Activated T-helper 2 cell treated with anti-CD3 and anti-CD28 coated beads, Interferon-gamma antibody, Interleukin-2, Interleukin-4, amounts not matched to agents 10 μg/mL and 5 μg/mL and 100 μg/mL, durations not matched to agents 14 hours and 24 hours and 36 hours (primary cell): Measurements from ENCODE around the gene WSCD2. TPM values are rescaled to one million over a fixed set of nuclear protein-coding genes. Genes with fewer than 3 reads are reported as not detected.

Experiments used
- DNase-seq: peaks from one replicate; pipeline ENCODE4 v3.0.0; 2021; ENCODE audit warnings: low spot score
- H3K27ac Mint-ChIP-seq: one replicate; pipeline ENCODE4 v1.8.0; 2021; ENCODE audit warnings: mixed read lengths
- H3K27me3 Mint-ChIP-seq: one replicate; pipeline ENCODE4 v1.8.0; 2021; ENCODE audit warnings: low read depth, mixed read lengths
- H3K36me3 Mint-ChIP-seq: one replicate; pipeline ENCODE4 v1.8.0; 2021; ENCODE audit warnings: low read depth, mixed read lengths
- H3K4me1 Mint-ChIP-seq: one replicate; pipeline ENCODE4 v1.8.0; 2021; ENCODE audit warnings: low read depth, mixed read lengths
- H3K4me3 Mint-ChIP-seq: one replicate; pipeline ENCODE4 v1.8.0; 2021; ENCODE audit warnings: low read depth, mild to moderate bottlenecking, moderate library complexity, mixed read lengths
- H3K9me3 Mint-ChIP-seq: one replicate; pipeline ENCODE4 v1.8.0; 2021; ENCODE audit warnings: mixed read lengths
- intact Hi-C: fragments of 100-400 bp; cut with micrococcal nuclease; formaldehyde crosslinking; loops from one replicate; pipeline ENCODE4 v1.15.1; 2023
- total RNA-seq: library from RNA; stranded (reverse); gene quantifications from 2 replicates; pipeline ENCODE4 v1.2.3, GENCODE V29; 2022

Gene WSCD2
- total RNA-seq, 1 donor from 2014 or later, result not detected

DNA sequence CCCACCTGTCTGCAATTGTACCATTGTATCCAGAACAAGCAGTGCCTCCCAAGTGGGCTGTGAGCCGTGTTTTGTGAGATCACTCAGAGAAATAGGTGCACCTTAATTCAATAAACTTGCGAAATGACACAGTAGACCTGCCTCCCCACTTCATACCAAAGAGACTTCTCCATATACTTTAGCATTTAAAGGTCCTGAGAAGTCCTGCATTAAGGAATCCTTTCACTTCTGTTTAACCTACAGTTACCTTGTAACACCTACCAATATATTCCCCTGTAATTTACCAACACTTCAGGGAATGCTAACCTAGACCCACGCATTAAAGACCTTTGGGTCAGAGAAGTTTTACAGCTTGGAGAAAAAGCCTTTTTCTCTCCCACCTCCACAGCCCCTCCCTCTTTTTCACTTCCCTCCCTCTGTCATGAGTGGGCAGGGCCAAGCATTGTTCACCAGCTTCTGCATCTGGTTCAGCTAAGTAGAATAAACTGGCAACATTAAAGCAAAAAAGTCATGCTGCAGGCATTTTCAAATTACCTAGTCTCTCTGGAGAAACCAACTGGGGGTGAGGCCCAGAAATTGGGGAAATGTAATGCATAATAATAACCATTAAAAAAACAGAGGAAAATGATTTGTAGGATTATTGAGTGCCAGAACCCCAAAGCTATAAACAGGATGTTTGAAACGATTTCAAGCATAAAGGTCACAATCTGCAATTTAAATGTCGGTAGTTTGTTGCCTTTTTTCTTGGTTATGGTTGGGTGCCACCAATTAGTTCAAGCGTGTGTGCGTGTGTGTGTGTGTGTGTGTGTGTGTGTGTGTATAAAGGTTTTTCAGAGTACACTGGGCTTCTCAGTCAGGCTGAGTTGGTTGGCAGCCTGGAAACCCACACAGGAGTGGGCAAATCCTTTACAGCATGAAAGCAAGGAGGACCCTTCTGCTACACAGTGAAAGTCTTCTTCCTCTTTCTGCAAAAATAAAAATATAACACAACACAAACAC lies 13.7 kb upstream of the WSCD2 start:
- H3K4me3 Mint-ChIP-seq, result no peak overlapping the region
- no peaks in the 10 kb centered on the region for H3K36me3 Mint-ChIP-seq
- peaks cover 3% of the 10 kb centered on the region for H3K27me3 Mint-ChIP-seq
- H3K9me3 Mint-ChIP-seq, result no peaks in the 10 kb centered on the region
- H3K27ac Mint-ChIP-seq, result no peak overlapping the region
- intact Hi-C loops, result no loop called here
- no peak for DNase-seq
- H3K4me1 Mint-ChIP-seq, result peaks cover 9% of the 10 kb centered on the region

- intact Hi-C loops, result no loop called here
- Mint-ChIP-seq H3K27me3 (peaks cover 3% of the 10 kb centered on the region), H3K36me3 (no peaks in the 10 kb centered on the region), H3K4me1 (peaks cover 9% of the 10 kb centered on the region), H3K9me3 (no peaks in the 10 kb centered on the region), H3K27ac (no peak overlapping the region), H3K4me3 (no peak overlapping the region)
- DNase-seq, result no peak
These were observed 12.8 kb upstream of the WSCD2 start for GRCh38 chr12:108116254-108116653.

GRCh38 chr12:108116699-108117098 lies 12.4 kb upstream of the WSCD2 start:
- peaks cover 3% of the 10 kb centered on the region for H3K27me3 Mint-ChIP-seq
- peaks cover 9% of the 10 kb centered on the region for H3K4me1 Mint-ChIP-seq
- DNase-seq, result no peak
- intact Hi-C loops, result no loop called here
- H3K36me3 Mint-ChIP-seq, result no peaks in the 10 kb centered on the region
- no peak overlapping the region for H3K4me3 Mint-ChIP-seq
- H3K9me3 Mint-ChIP-seq, result no peaks in the 10 kb centered on the region
- no peak overlapping the region for H3K27ac Mint-ChIP-seq

DNA sequence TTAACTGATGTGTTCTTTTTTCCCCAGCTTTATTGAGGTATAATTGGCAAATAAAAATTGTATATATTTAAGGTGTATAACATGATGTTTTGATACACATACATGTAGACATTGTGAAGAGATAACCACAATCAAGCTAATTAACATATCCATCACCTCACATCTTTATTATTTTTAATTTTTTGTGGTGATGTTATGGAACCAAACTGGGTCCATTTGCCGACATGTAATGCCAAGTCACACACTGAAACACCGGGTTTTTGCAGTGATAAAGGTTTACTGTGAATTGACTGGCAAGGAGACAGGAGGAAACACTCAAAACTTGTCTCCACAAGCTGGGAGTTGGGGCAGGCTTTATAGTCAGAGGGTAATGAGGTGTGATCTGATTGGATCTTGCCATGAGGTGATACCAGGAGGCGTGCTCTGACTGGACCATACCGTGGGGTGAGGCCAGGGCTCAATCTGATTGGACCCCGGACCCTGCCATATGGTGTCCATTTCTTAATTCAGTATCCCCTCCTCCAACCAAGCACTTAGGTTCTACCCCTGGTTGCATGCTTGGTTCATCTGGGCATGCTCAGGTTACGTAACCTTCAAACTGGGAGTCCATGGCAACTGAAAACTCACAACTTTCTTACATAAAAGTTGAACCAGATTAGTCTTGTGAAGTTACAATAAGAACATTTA lies 11.8 kb upstream of the WSCD2 start:
- Mint-ChIP-seq H3K27ac (no peak overlapping the region), H3K9me3 (no peaks in the 10 kb centered on the region), H3K4me1 (peaks cover 9% of the 10 kb centered on the region), H3K27me3 (peaks cover 3% of the 10 kb centered on the region), H3K4me3 (no peak overlapping the region), H3K36me3 (no peaks in the 10 kb centered on the region)
- intact Hi-C loops, result no loop called here
- DNase-seq, result no peak

- Mint-ChIP-seq H3K27me3 (peaks cover 3% of the 10 kb centered on the region), H3K9me3 (no peaks in the 10 kb centered on the region), H3K4me1 (peaks cover 9% of the 10 kb centered on the region), H3K36me3 (no peaks in the 10 kb centered on the region), H3K27ac (no peak overlapping the region), H3K4me3 (no peak overlapping the region)
- no peak for DNase-seq
- intact Hi-C loops, result no loop called here
These were observed 11.2 kb upstream of the WSCD2 start for GRCh38 chr12:108117902-108118301.

DNA sequence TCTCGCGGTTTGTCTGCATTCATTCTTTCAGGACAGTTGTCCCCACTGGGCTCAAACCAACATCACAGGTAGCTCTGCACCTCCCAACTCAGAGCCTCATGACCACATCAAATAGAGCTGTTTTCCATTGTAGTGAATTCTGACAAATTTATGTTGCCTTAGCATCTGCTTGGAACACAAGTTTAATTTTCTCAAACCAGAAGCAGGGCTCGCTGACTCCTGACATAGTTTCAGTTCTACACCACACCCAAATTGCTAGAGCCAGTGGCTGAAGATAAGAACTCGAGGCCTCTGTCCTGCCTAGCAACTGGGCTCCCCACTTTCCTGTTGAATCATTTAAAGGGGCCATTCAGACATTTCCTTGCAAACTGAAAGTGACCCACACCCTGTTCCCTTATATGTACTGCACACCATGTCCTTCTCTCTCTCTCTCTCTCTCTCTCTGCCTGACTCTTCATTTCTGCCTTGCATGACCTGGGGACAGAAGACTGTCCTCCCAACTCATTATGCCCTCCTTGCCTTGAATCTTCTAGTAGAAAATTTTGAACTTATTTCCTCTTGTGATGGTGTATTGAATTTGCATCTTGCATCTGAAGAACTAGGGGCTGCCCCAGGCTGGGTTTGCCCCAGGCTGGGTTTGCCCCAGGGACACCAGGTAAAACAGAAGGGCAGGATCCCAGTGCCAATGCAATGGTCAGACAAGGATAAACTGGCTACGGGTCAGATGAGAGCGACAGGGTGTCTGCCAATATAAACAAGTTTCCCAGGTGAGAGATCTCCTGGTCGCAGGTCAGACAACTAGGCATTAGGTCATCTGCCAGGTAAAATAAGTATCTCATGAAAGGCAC lies 9.7 kb upstream of the WSCD2 start:
- intact Hi-C loops, result no loop called here
- Mint-ChIP-seq H3K4me3 (no peak overlapping the region), H3K4me1 (peaks cover 9% of the 10 kb centered on the region), H3K36me3 (no peaks in the 10 kb centered on the region), H3K9me3 (no peaks in the 10 kb centered on the region), H3K27me3 (peaks cover 3% of the 10 kb centered on the region), H3K27ac (peak overlapping the region; percentile 10)
- DNase-seq, result peak; percentile 20

GRCh38 chr12:108119974-108120862 lies 8.9 kb upstream of the WSCD2 start:
- H3K27ac Mint-ChIP-seq, result no peak overlapping the region
- H3K4me3 Mint-ChIP-seq, result no peak overlapping the region
- H3K36me3 Mint-ChIP-seq, result no peaks in the 10 kb centered on the region
- DNase-seq, result no peak
- intact Hi-C loops, result no loop called here
- H3K27me3 Mint-ChIP-seq, result peaks cover 3% of the 10 kb centered on the region
- no peaks in the 10 kb centered on the region for H3K9me3 Mint-ChIP-seq
- H3K4me1 Mint-ChIP-seq, result peaks cover 9% of the 10 kb centered on the region

DNA sequence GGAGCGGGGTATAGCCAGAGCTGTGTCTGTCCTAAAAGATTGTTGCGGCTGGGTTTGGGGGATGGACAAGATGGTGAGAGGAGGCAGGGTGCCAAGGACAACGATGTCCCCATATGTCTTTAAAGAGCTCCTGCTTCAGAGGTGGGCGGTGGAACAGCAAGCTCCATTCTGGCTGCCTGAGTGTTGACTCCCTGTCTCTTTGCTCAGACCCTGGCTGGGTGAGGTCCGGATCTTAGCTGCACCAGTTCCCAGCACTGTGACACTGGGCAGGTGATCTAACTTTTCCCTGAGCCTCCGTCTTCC lies 8.3 kb upstream of the WSCD2 start:
- Mint-ChIP-seq H3K36me3 (no peaks in the 10 kb centered on the region), H3K9me3 (no peaks in the 10 kb centered on the region)

GRCh38 chr12:108121320-108121719 lies 7.8 kb upstream of the WSCD2 start:
- intact Hi-C loops, result no loop called here
- H3K36me3 Mint-ChIP-seq, result no peaks in the 10 kb centered on the region
- no peaks in the 10 kb centered on the region for H3K9me3 Mint-ChIP-seq
- no peak overlapping the region for H3K4me3 Mint-ChIP-seq
- H3K27me3 Mint-ChIP-seq, result peaks cover 3% of the 10 kb centered on the region
- DNase-seq, result no peak
- H3K4me1 Mint-ChIP-seq, result peaks cover 9% of the 10 kb centered on the region
- no peak overlapping the region for H3K27ac Mint-ChIP-seq

More for the DNA sequence above, 8.3 kb upstream of the WSCD2 start:
- no peak overlapping the region for H3K27ac Mint-ChIP-seq
- peaks cover 9% of the 10 kb centered on the region for H3K4me1 Mint-ChIP-seq
- DNase-seq, result no peak
- peaks cover 3% of the 10 kb centered on the region for H3K27me3 Mint-ChIP-seq
- no peak overlapping the region for H3K4me3 Mint-ChIP-seq
- intact Hi-C loops, result no loop called here

- intact Hi-C loops, result no loop called here
These were observed 7.2 kb upstream of the WSCD2 start for GRCh38 chr12:108121728-108122471.

DNA sequence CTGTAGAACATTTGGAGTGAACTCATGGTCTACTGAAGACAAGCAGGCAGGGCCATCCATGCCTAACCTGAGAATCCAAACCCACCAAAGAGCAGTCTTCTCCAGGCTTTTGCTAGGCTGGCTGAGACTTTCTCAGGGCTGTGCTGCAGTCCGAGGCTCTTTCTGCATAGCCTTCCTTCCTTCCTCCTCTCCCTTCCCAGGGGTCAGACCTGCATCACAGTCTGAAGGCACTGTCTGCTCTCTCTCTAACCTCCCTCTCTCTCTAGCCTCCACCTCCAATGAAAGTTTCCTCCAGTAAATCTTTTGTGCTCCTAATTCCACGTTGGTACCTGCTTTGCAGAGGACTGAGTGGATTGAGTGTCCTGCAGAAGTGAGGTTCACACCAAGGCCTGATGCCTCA lies 6.4 kb upstream of the WSCD2 start:
- Mint-ChIP-seq H3K4me1 (peaks cover 10% of the 10 kb centered on the region), H3K4me3 (no peak overlapping the region), H3K9me3 (no peaks in the 10 kb centered on the region), H3K27me3 (peaks cover 12% of the 10 kb centered on the region), H3K36me3 (no peaks in the 10 kb centered on the region), H3K27ac (no peak overlapping the region)
- intact Hi-C loops, result no loop called here
- no peak for DNase-seq

More at GRCh38 chr12:108121728-108122471, 7.2 kb upstream of the WSCD2 start:
- Mint-ChIP-seq H3K36me3 (no peaks in the 10 kb centered on the region), H3K4me1 (peaks cover 9% of the 10 kb centered on the region), H3K27ac (no peak overlapping the region), H3K27me3 (peaks cover 5% of the 10 kb centered on the region), H3K4me3 (no peak overlapping the region), H3K9me3 (no peaks in the 10 kb centered on the region)
- DNase-seq, result no peak
